ENCODE results near the gene HRH1.

GRCh38 chr3:11154953-11155325 lies 646 bp downstream of the HRH1 start:
- TF ChIP-seq CTCF (IDR thresholded peaks at IDR 0.05) (no peak), POLR2A (IDR thresholded peaks at IDR 0.05) (no peak)

Measured in prostate gland (tissue), 2 donors.